HG03064 (cell line): ENCODE measurements around the gene SND1.

ENCODE experiments used
- ATAC-seq: cut with Tn5 transposase; IDR thresholded peaks from one replicate; pipeline ENCODE4 v1.9.1; 2021; ENCODE audit warnings: low read depth; ENCODE audit not compliant: unreplicated experiment

The SND1 gene

GRCh38 chr7:127651556-127652332, at the start of gene SND1:
SND1 (plus strand) TSS chr7:127652194; CDS start chr7:127652374, 180 bp downstream.
- peak; percentile 95 for ATAC-seq

- ATAC-seq, result no peak
Measured at GRCh38 chr7:127608446-127608845, 43.5 kb upstream of the SND1 start.

GRCh38 chr7:127609297-127609696, 42.7 kb upstream of the SND1 start:
- ATAC-seq, result no peak

- no peak for ATAC-seq
Measured at GRCh38 chr7:127612263-127612662, 39.7 kb upstream of the SND1 start.

- ATAC-seq, result no peak
Measured at GRCh38 chr7:127616724-127617123, 35.3 kb upstream of the SND1 start.

- no peak for ATAC-seq
Measured at GRCh38 chr7:127618042-127618441, 34.0 kb upstream of the SND1 start, which contains the start of gene PAX4. PAX4 (minus strand) TSS chr7:127618142; CDS start chr7:127615928, 2,214 bp downstream.

GRCh38 chr7:127618775-127619174, 33.2 kb upstream of the SND1 start:
- ATAC-seq, result no peak

- ATAC-seq, result no peak
Measured at GRCh38 chr7:127619681-127620405, 32.2 kb upstream of the SND1 start.

- ATAC-seq, result no peak
Measured at GRCh38 chr7:127620406-127621233, 31.4 kb upstream of the SND1 start.

- ATAC-seq, result no peak
Measured at GRCh38 chr7:127625331-127625730, 26.7 kb upstream of the SND1 start.

GRCh38 chr7:127628445-127628844, 23.5 kb upstream of the SND1 start:
- no peak for ATAC-seq

- ATAC-seq, result no peak
Measured at GRCh38 chr7:127629268-127629854, 22.6 kb upstream of the SND1 start.

- ATAC-seq, result no peak
Measured at GRCh38 chr7:127632276-127632910, 19.6 kb upstream of the SND1 start.

- ATAC-seq, result no peak
Measured at GRCh38 chr7:127635659-127636285, 16.2 kb upstream of the SND1 start.

GRCh38 chr7:127638197-127638596, 13.8 kb upstream of the SND1 start:
- no peak for ATAC-seq

- ATAC-seq, result no peak
Measured at GRCh38 chr7:127644484-127644883, 7.5 kb upstream of the SND1 start.

- no peak for ATAC-seq
Measured at GRCh38 chr7:127647636-127648035, 4.4 kb upstream of the SND1 start.

GRCh38 chr7:127648986-127649385, 3.0 kb upstream of the SND1 start:
- ATAC-seq, result no peak

GRCh38 chr7:127650847-127651555, 993 bp upstream of the SND1 start:
- ATAC-seq, result peak; percentile 4
